ENCODE results near the gene PUM1. TPM values are rescaled to one million over a fixed set of nuclear protein-coding genes. Genes with fewer than 3 reads are reported as not detected.

The PUM1 gene
- total and polyA plus RNA-seq, 7 experiments from 2014 or later, result 114 to 226 (median 154) TPM

- H3K4me1 ChIP-seq (ENCODE audit: control insufficient read depth in 2 of 2, insufficient read depth in 2 of 2, low read length in 2 of 2), result peaks cover 0 to 6% of the 10 kb centered on the region in 2 donors
These were observed 156.7 kb downstream of the PUM1 start, which contains the start of gene SDC3 for GRCh38 chr1:30908696-30909364. SDC3 (minus strand) TSS chr1:30908758; CDS start chr1:30908586, 172 bp downstream.

GRCh38 chr1:30908316-30908695 is 157.2 kb downstream of the PUM1 start:
- no peak overlapping the region for H3K27ac ChIP-seq (ENCODE audit: low read depth, low read length)
- Mint-ChIP-seq H3K4me3 (peak overlapping the region in 1 of 10 donors; percentile 86), H3K36me3 (peaks cover 0 to 4% (median 0%) of the 10 kb centered on the region in 5 donors), H3K4me1 (peaks cover 9 to 18% (median 15%) of the 10 kb centered on the region in 7 donors), H3K27me3 (peaks cover 21 to 55% (median 27%) of the 10 kb centered on the region in 5 donors), H3K9me3 (peaks cover 0 to 4% (median 0%) of the 10 kb centered on the region in 11 donors), H3K27ac (no peak overlapping the region)
- CTCF ChIA-PET, result no interaction called here
- no peaks in the 10 kb centered on the region for H3K36me3 ChIP-seq (ENCODE audit: control insufficient read depth in 2 of 3, insufficient read depth in 3 of 3, low read length in 3 of 3)
- POLR2A ChIA-PET, result no interaction called here
- H3K4me1 ChIP-seq (ENCODE audit: control insufficient read depth in 2 of 2, insufficient read depth in 2 of 2, low read length in 2 of 2), result peaks cover 0 to 6% of the 10 kb centered on the region in 2 donors
- no peaks in the 10 kb centered on the region for H3K9me3 ChIP-seq (ENCODE audit: control insufficient read depth in 2 of 3, low read length in 3 of 3)
- H3K27me3 ChIP-seq (ENCODE audit: control insufficient read depth in 2 of 2, insufficient read depth in 2 of 2, low read length in 2 of 2), result peaks cover 0 to 4% of the 10 kb centered on the region in 2 donors
- DNase-seq (no peak), ATAC-seq (no peak)
- no peak overlapping the region for H3K4me3 ChIP-seq (ENCODE audit: low read length)
- intact Hi-C loops (cut with micrococcal nuclease), result loop anchor here in 1 of 2 donors (5.0 kb wide), 1 partner anchor 499 kb away; no protein-coding TSS in a partner anchor

More at GRCh38 chr1:30908696-30909364, 156.7 kb downstream of the PUM1 start, which contains the start of gene SDC3:
- no peak within 1 kb of the TSS for H3K27ac ChIP-seq (ENCODE audit: low read depth, low read length)
- no peaks in the 10 kb centered on the region for H3K36me3 ChIP-seq (ENCODE audit: control insufficient read depth in 2 of 3, insufficient read depth in 3 of 3, low read length in 3 of 3)
- POLR2A ChIA-PET, result no interaction called here
- Mint-ChIP-seq H3K4me3 (peak within 1 kb of the TSS; percentile 70 to 90 (median 86)), H3K27ac (peak within 1 kb of the TSS in 7 of 9 donors; percentile 7 to 61 (median 46)), H3K27me3 (peaks cover 21 to 53% (median 27%) of the 10 kb centered on the region in 5 donors), H3K36me3 (peaks cover 0 to 4% (median 0%) of the 10 kb centered on the region in 5 donors), H3K4me1 (peaks cover 9 to 18% (median 15%) of the 10 kb centered on the region in 7 donors), H3K9me3 (peaks cover 0 to 4% (median 0%) of the 10 kb centered on the region in 11 donors)
- DNase-seq (peak in 1 of 9 donors; percentile 9), ATAC-seq (peak; percentile 80)
- no peaks in the 10 kb centered on the region for H3K9me3 ChIP-seq (ENCODE audit: control insufficient read depth in 2 of 3, low read length in 3 of 3)
- intact Hi-C loops (cut with micrococcal nuclease), result loop anchor here in 1 of 2 donors (5.0 kb wide), 1 partner anchor 498 kb away; no protein-coding TSS in a partner anchor
- peak within 1 kb of the TSS; percentile 13 for H3K4me3 ChIP-seq (ENCODE audit: low read length)
- CTCF ChIA-PET, result interaction anchor here (0.6 kb wide), 1 partner anchor 139 kb away, joined by 3 read pairs; no protein-coding TSS in a partner anchor
- H3K27me3 ChIP-seq (ENCODE audit: control insufficient read depth in 2 of 2, insufficient read depth in 2 of 2, low read length in 2 of 2), result peaks cover 0 to 4% of the 10 kb centered on the region in 2 donors

- H3K27ac ChIP-seq (ENCODE audit: low read depth, low read length), result no peak overlapping the region
- peaks cover 21 to 58% (median 27%) of the 10 kb centered on the region in 5 donors for H3K27me3 Mint-ChIP-seq
- CTCF ChIA-PET, result no interaction called here
These were observed 157.8 kb downstream of the PUM1 start for GRCh38 chr1:30907481-30908315.

GRCh38 chr1:30906631-30907441 is 158.7 kb downstream of the PUM1 start:
- Histone ChIP-seq H3K27ac (ENCODE audit: low read depth, low read length) (no peak overlapping the region), H3K36me3 (ENCODE audit: control insufficient read depth in 2 of 3, insufficient read depth in 3 of 3, low read length in 3 of 3) (no peaks in the 10 kb centered on the region), H3K4me3 (ENCODE audit: low read length) (no peak overlapping the region), H3K4me1 (ENCODE audit: control insufficient read depth in 2 of 2, insufficient read depth in 2 of 2, low read length in 2 of 2) (peaks cover 0 to 6% of the 10 kb centered on the region in 2 donors), H3K27me3 (ENCODE audit: control insufficient read depth in 2 of 2, insufficient read depth in 2 of 2, low read length in 2 of 2) (peaks cover 0 to 4% of the 10 kb centered on the region in 2 donors), H3K9me3 (ENCODE audit: control insufficient read depth in 2 of 3, low read length in 3 of 3) (no peaks in the 10 kb centered on the region)
- no peak for ATAC-seq
- ChIA-PET POLR2A (no interaction called here), CTCF (no interaction called here)
- peak overlapping the region; percentile 70 to 89 (median 83) for H3K4me3 Mint-ChIP-seq
- H3K9me3 Mint-ChIP-seq, result peaks cover 0 to 4% (median 0%) of the 10 kb centered on the region in 11 donors
- no peak for DNase-seq
- intact Hi-C loops (cut with micrococcal nuclease), result loop anchor here in 1 of 2 donors (5.0 kb wide), 1 partner anchor 500 kb away; no protein-coding TSS in a partner anchor
- H3K4me1 Mint-ChIP-seq, result peaks cover 9 to 18% (median 14%) of the 10 kb centered on the region in 7 donors
- H3K27ac Mint-ChIP-seq, result peak overlapping the region in 1 of 9 donors; percentile 61
- H3K36me3 Mint-ChIP-seq, result peaks cover 0 to 4% (median 0%) of the 10 kb centered on the region in 5 donors
- peaks cover 21 to 58% (median 27%) of the 10 kb centered on the region in 5 donors for H3K27me3 Mint-ChIP-seq

More at GRCh38 chr1:30907481-30908315, 157.8 kb downstream of the PUM1 start:
- Histone ChIP-seq H3K27me3 (ENCODE audit: control insufficient read depth in 2 of 2, insufficient read depth in 2 of 2, low read length in 2 of 2) (peaks cover 0 to 4% of the 10 kb centered on the region in 2 donors), H3K36me3 (ENCODE audit: control insufficient read depth in 2 of 3, insufficient read depth in 3 of 3, low read length in 3 of 3) (no peaks in the 10 kb centered on the region), H3K4me1 (ENCODE audit: control insufficient read depth in 2 of 2, insufficient read depth in 2 of 2, low read length in 2 of 2) (peaks cover 0 to 6% of the 10 kb centered on the region in 2 donors), H3K4me3 (ENCODE audit: low read length) (no peak overlapping the region), H3K9me3 (ENCODE audit: control insufficient read depth in 2 of 3, low read length in 3 of 3) (no peaks in the 10 kb centered on the region)
- peaks cover 0 to 4% (median 0%) of the 10 kb centered on the region in 5 donors for H3K36me3 Mint-ChIP-seq
- peak overlapping the region; percentile 70 to 89 (median 83) for H3K4me3 Mint-ChIP-seq
- ATAC-seq (no peak), DNase-seq (peak in 1 of 9 donors; percentile 4)
- POLR2A ChIA-PET, result no interaction called here
- peaks cover 9 to 18% (median 15%) of the 10 kb centered on the region in 7 donors for H3K4me1 Mint-ChIP-seq
- H3K9me3 Mint-ChIP-seq, result peaks cover 0 to 4% (median 0%) of the 10 kb centered on the region in 11 donors
- intact Hi-C loops (cut with micrococcal nuclease), result loop anchor here in 1 of 2 donors (5.0 kb wide), 1 partner anchor 500 kb away; no protein-coding TSS in a partner anchor
- H3K27ac Mint-ChIP-seq, result peak overlapping the region in 5 of 9 donors; percentile 14 to 61 (median 46)

- H3K9me3 ChIP-seq (ENCODE audit: control insufficient read depth in 2 of 3, low read length in 3 of 3), result no peaks in the 10 kb centered on the region
- ATAC-seq (no peak), DNase-seq (no peak)
- Mint-ChIP-seq H3K4me3 (peak overlapping the region in 3 of 10 donors; percentile 32 to 86 (median 44)), H3K27me3 (peaks cover 21 to 59% (median 27%) of the 10 kb centered on the region in 5 donors), H3K9me3 (peaks cover 0 to 4% (median 0%) of the 10 kb centered on the region in 11 donors), H3K27ac (peak overlapping the region in 1 of 9 donors; percentile 41), H3K4me1 (peaks cover 9 to 18% (median 14%) of the 10 kb centered on the region in 7 donors), H3K36me3 (peaks cover 0 to 4% (median 0%) of the 10 kb centered on the region in 5 donors)
- peaks cover 0 to 4% of the 10 kb centered on the region in 2 donors for H3K27me3 ChIP-seq (ENCODE audit: control insufficient read depth in 2 of 2, insufficient read depth in 2 of 2, low read length in 2 of 2)
- ChIA-PET POLR2A (no interaction called here), CTCF (no interaction called here)
- H3K27ac ChIP-seq (ENCODE audit: low read depth, low read length), result no peak overlapping the region
- H3K36me3 ChIP-seq (ENCODE audit: control insufficient read depth in 2 of 3, insufficient read depth in 3 of 3, low read length in 3 of 3), result no peaks in the 10 kb centered on the region
- H3K4me3 ChIP-seq (ENCODE audit: low read length), result no peak overlapping the region
- H3K4me1 ChIP-seq (ENCODE audit: control insufficient read depth in 2 of 2, insufficient read depth in 2 of 2, low read length in 2 of 2), result peaks cover 0 to 6% of the 10 kb centered on the region in 2 donors
- intact Hi-C loops (cut with micrococcal nuclease), result loop anchor here in 1 of 2 donors (5.0 kb wide), 1 partner anchor 501 kb away; no protein-coding TSS in a partner anchor
These were observed 159.4 kb downstream of the PUM1 start for GRCh38 chr1:30905916-30906620.

All from naive thymus-derived CD4-positive, alpha-beta T cell (primary cell).